PC-9 (cell line): ENCODE measurements around the gene UGT1A5. TPM values are rescaled to one million over a fixed set of nuclear protein-coding genes. Genes with fewer than 3 reads are reported as not detected.

Experiments used
- BruUV-seq: library from RNA; stranded (reverse); fragments of 400-500 nt; replicated peaks from 2 replicates; lab custom pipeline; 2021; lab: Mats Ljungman, UMichigan
- CTCF ChIA-PET: fragments of 300-600 bp; sonication (Branson Sonifier 250); formaldehyde crosslinking; loops from one replicate; lab custom pipeline; 2022; ENCODE audit warnings: antibody characterized with exemption; lab: Charles Lee
- POLR2A ChIA-PET: fragments of 300-600 bp; sonication (Branson Sonifier 250); formaldehyde crosslinking; loops from one replicate; lab custom pipeline; 2022; ENCODE audit warnings: antibody characterized with exemption; ENCODE audit not compliant: unreplicated experiment; lab: Charles Lee
- DNase-seq, 2 experiments: peaks; one replicate each; pipeline versions ENCODE4 v3.0.0 to v3.0.0-alpha.2; 2015 to 2022; ENCODE audit warnings: mixed read lengths in 1 of 2
- H2AFZ ChIP-seq: fragments of 200-600 bp; sonication (generic); 2 replicates; pipeline ENCODE4 v1.8.1; 2017; ENCODE audit warnings: antibody characterized with exemption
- H3F3A ChIP-seq: fragments of 200-600 bp; sonication (generic); 2 replicates; pipeline ENCODE4 v1.8.1; 2017; ENCODE audit warnings: antibody characterized with exemption, mild to moderate bottlenecking, low read depth; ENCODE audit not compliant: insufficient read depth
- H3K27ac ChIP-seq: fragments of 200-600 bp; sonication (generic); 2 replicates; pipeline ENCODE4 v1.6.1; 2016; ENCODE audit warnings: mixed run types
- H3K27me3 ChIP-seq: fragments of 200-600 bp; sonication (generic); 2 replicates; pipeline ENCODE4 v1.6.1; 2016; ENCODE audit warnings: low read depth, mixed run types; ENCODE audit not compliant: insufficient read depth
- H3K36me3 ChIP-seq: fragments of 200-600 bp; sonication (generic); 2 replicates; pipeline ENCODE4 v1.6.1; 2016; ENCODE audit warnings: low read depth, mixed run types
- H3K4me1 ChIP-seq: fragments of 200-600 bp; sonication (generic); replicated peaks from 2 replicates; pipeline ENCODE4 v1.6.1; 2016; ENCODE audit warnings: mixed run types; ENCODE audit not compliant: insufficient read depth
- H3K4me2 ChIP-seq: fragments of 200-600 bp; sonication (generic); 2 replicates; pipeline ENCODE4 v1.6.1; 2017; ENCODE audit warnings: mixed run types
- H3K4me3 ChIP-seq: fragments of 200-600 bp; sonication (generic); 2 replicates; pipeline ENCODE4 v1.6.1; 2016; ENCODE audit warnings: mixed run types
- H3K79me2 ChIP-seq: fragments of 200-600 bp; sonication (generic); 2 replicates; pipeline ENCODE4 v1.6.1; 2017; ENCODE audit warnings: low read depth, mixed run types
- H3K9me2 ChIP-seq: fragments of 200-600 bp; sonication (generic); 2 replicates; pipeline ENCODE4 v1.8.1; 2017; ENCODE audit warnings: mild to moderate bottlenecking; ENCODE audit not compliant: insufficient read depth
- H3K9me3 ChIP-seq: fragments of 200-600 bp; sonication (generic); 2 replicates; pipeline ENCODE4 v1.8.1; 2016; ENCODE audit warnings: low read depth; ENCODE audit not compliant: insufficient read depth
- H4K20me1 ChIP-seq: fragments of 200-600 bp; sonication (generic); 2 replicates; pipeline ENCODE4 v1.8.1; 2017; ENCODE audit not compliant: insufficient read depth
- CTCF ChIP-seq: fragments of 200-600 bp; sonication (generic); conservative IDR thresholded peaks from 2 replicates; pipeline ENCODE4 v1.6.1; 2017; ENCODE audit warnings: mixed run types, antibody characterized with exemption, mild to moderate bottlenecking, moderate library complexity
- EZH2 ChIP-seq: fragments of 200-600 bp; sonication (generic); IDR thresholded peaks from 2 replicates; pipeline ENCODE4 v1.8.0; 2017; ENCODE audit warnings: antibody characterized with exemption, low read depth
- intact Hi-C: fragments of 100-400 bp; cut with micrococcal nuclease; formaldehyde crosslinking; loops from one replicate; pipeline ENCODE4 v1.10.0; 2022; ENCODE audit not compliant: unreplicated experiment
- total RNA-seq: library from RNA; stranded (reverse); gene quantifications from 2 replicates; pipeline ENCODE4 v1.2.3, GENCODE V29; 2021

UGT1A5 gene
- total RNA-seq, 1 experiment from 2014 or later = 71.3 TPM

- Histone ChIP-seq H3K9me3 (no peaks in the 10 kb centered on the region), H3K27me3 (no peaks in the 10 kb centered on the region; the same call in 1 of the 2 replicates), H2AFZ (no peak overlapping the region), H4K20me1 (no peaks in the 10 kb centered on the region), H3K4me1 (peaks cover 7% of the 10 kb centered on the region), H3K4me2 (no peak overlapping the region), H3K36me3 (no peaks in the 10 kb centered on the region), H3K9me2 (no peaks in the 10 kb centered on the region), H3K27ac (no peak overlapping the region), H3F3A (no peaks in the 10 kb centered on the region), H3K4me3 (no peak overlapping the region), H3K79me2 (no peaks in the 10 kb centered on the region)
- CTCF ChIA-PET = no interaction called here
- no TSS peak for BruUV-seq
- TF ChIP-seq EZH2 = no peak
- no peak for TF ChIP-seq CTCF
- intact Hi-C loops = no loop called here
- POLR2A ChIA-PET = interaction anchor here (0.5 kb wide), 1 partner anchor 54 kb away, joined by 5 read pairs; no protein-coding TSS in a partner anchor
- no peak for DNase-seq
Measured at GRCh38 chr2:233803994-233804393, 91.3 kb downstream of the UGT1A5 start.

- Histone ChIP-seq H3K4me1 (no peaks in the 10 kb centered on the region), H3K9me3 (no peaks in the 10 kb centered on the region), H3K4me3 (no peak overlapping the region), H2AFZ (no peak overlapping the region), H3K27me3 (no peaks in the 10 kb centered on the region; the same call in 1 of the 2 replicates), H3F3A (no peaks in the 10 kb centered on the region), H3K36me3 (no peaks in the 10 kb centered on the region), H3K79me2 (no peaks in the 10 kb centered on the region), H3K4me2 (no peak overlapping the region), H4K20me1 (no peaks in the 10 kb centered on the region), H3K27ac (no peak overlapping the region), H3K9me2 (no peaks in the 10 kb centered on the region)
- TF ChIP-seq CTCF = peak; percentile 43; the same call in 1 of the 2 replicates
- no peak for TF ChIP-seq EZH2
- intact Hi-C loops = no loop called here
- DNase-seq = no peak
- CTCF ChIA-PET = interaction anchor here (0.6 kb wide), 1 partner anchor 38 kb away, joined by 3 read pairs; no protein-coding TSS in a partner anchor
- no TSS peak for BruUV-seq
- POLR2A ChIA-PET = no interaction called here
Measured at GRCh38 chr2:233807215-233807865, 94.6 kb downstream of the UGT1A5 start.

DNA sequence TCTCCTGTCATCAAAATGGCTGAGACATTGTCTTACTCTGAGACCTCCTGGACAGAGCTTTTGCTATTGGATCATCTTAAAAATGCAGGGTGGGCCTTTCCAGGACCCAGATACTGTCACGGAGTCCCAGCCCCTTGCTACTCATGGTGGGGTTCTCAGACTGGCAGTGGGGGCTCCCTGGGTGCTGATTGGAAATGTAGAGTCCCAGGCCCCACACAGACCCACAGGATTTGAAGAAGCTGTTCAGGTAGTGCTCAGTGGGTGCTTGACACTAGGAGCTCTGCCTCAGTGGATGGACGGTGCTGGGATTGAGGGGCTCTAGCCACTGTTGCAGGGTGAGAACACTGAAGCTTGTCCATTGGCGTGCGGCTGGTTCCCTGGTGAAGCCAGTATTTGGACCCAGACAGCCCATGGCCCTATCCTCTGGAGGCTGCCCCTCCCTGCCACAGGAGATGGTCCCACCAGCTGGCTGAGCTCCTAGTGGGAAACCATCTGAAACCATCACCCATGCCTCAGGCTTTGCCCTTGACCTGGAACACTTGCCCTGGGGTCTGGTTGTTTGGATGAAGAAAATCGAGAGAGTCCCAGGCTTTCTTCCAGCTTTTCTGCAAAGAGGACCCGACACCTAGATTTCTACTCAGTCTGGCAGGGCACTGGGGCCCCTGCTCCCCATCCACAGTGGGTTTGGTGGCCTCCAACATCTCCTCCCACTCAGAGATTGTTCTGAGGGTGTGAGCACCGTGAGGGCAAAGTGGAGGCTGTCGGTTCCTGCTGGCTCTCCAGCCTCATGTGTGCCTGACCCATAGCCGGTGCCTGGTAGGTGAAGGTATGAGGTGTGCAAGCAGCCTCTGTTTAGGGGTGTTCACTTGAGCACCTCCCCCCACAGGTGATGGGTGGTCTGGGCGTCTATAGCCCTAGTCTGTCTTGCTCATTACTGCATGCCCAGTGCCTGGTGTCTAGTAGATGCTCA, 95.5 kb downstream of the UGT1A5 start:
- intact Hi-C loops = no loop called here
- Histone ChIP-seq H3F3A (no peaks in the 10 kb centered on the region), H2AFZ (no peak overlapping the region), H3K79me2 (no peaks in the 10 kb centered on the region), H3K9me2 (no peaks in the 10 kb centered on the region), H3K4me2 (no peak overlapping the region), H4K20me1 (no peaks in the 10 kb centered on the region), H3K4me1 (no peaks in the 10 kb centered on the region), H3K4me3 (no peak overlapping the region), H3K27ac (no peak overlapping the region), H3K27me3 (no peaks in the 10 kb centered on the region; the same call in 1 of the 2 replicates), H3K9me3 (no peaks in the 10 kb centered on the region), H3K36me3 (no peaks in the 10 kb centered on the region)
- ChIA-PET POLR2A (interaction anchor here (0.5 kb wide), 1 partner anchor 885 kb away, joined by 6 read pairs; no protein-coding TSS in a partner anchor), CTCF (interaction anchor here (0.6 kb wide), 1 partner anchor 37 kb away, joined by 3 read pairs; no protein-coding TSS in a partner anchor)
- no peak for DNase-seq
- no TSS peak for BruUV-seq
- no peak for TF ChIP-seq CTCF
- no peak for TF ChIP-seq EZH2
